HEK293 (cell line): Measurements from ENCODE around the gene LRRN2.

Experiments
- CTCF ChIA-PET: fragments of 350-600 bp; formaldehyde crosslinking; extraction: SDS; loops from one replicate; lab custom pipeline; 2021; ENCODE audit warnings: antibody characterized with exemption; lab: Yijun Ruan, JAX
- POLR2A ChIA-PET: fragments of 300-600 bp; formaldehyde crosslinking; extraction: SDS; loops from one replicate; lab custom pipeline; 2020; ENCODE audit warnings: antibody characterized with exemption, inconsistent platforms; lab: Yijun Ruan, JAX
- H3K27ac ChIP-seq: fragments of 200-500 bp; sonication (Bioruptor generic); 2 replicates; pipeline ENCODE4 v1.5.1; 2014; ENCODE audit warnings: low read depth, low read length, control low read depth, inconsistent platforms; ENCODE audit errors: extremely low read depth
- H3K36me3 ChIP-seq, 2 experiments: fragments of 200-500 bp in 1 of 2; sonication (Bioruptor generic) in 1 of 2; 1 replicate in 1 of 2; 2 replicates in 1 of 2; pipeline ENCODE4 v1.5.1; 2014 to 2017; ENCODE audit warnings: inconsistent platforms in 2 of 2, low read length in 2 of 2; ENCODE audit not compliant: control insufficient read depth in 2 of 2, insufficient read depth in 1 of 2
- H3K4me1 ChIP-seq: fragments of 200-500 bp; sonication (Bioruptor generic); 2 replicates; pipeline ENCODE4 v1.5.1; 2014; ENCODE audit warnings: mild to moderate bottlenecking, low read length, inconsistent platforms; ENCODE audit not compliant: control insufficient read depth, insufficient read depth
- H3K4me3 ChIP-seq: 2 replicates; pipeline ENCODE4 v1.5.1; 2011; ENCODE audit warnings: low read depth, mild to moderate bottlenecking, control low read depth, low read length, moderate library complexity
- H3K9me3 ChIP-seq: fragments of 200-500 bp; sonication (Bioruptor generic); 2 replicates; pipeline ENCODE4 v1.5.1; 2014; ENCODE audit warnings: low read depth, low read length, inconsistent platforms; ENCODE audit not compliant: control insufficient read depth, insufficient read depth
- BCL11A ChIP-seq: fragments of 450-650 bp; formaldehyde crosslinking; IDR thresholded peaks from 2 replicates; pipeline ENCODE4 v1.5.1; 2016; ENCODE audit warnings: low read depth, missing biosample characterization, missing genetic modification characterization
- EGR2 ChIP-seq: fragments of 450-650 bp; formaldehyde crosslinking; IDR thresholded peaks from 2 replicates; pipeline ENCODE4 v1.5.1; 2016; ENCODE audit warnings: low read depth, missing biosample characterization, missing genetic modification characterization
- GLIS1 ChIP-seq: fragments of 450-650 bp; formaldehyde crosslinking; IDR thresholded peaks from 2 replicates; pipeline ENCODE4 v1.5.1; 2016; ENCODE audit warnings: missing biosample characterization, missing genetic modification characterization
- HOXC10 ChIP-seq: sonication (generic); formaldehyde crosslinking; IDR thresholded peaks from 2 replicates; pipeline ENCODE4 v1.8.1; 2023; ENCODE audit warnings: mild to moderate bottlenecking, missing genetic modification reagents
- PRDM2 ChIP-seq: fragments of 450-650 bp; formaldehyde crosslinking; IDR thresholded peaks from 2 replicates; pipeline ENCODE4 v1.5.1; 2016; ENCODE audit warnings: missing biosample characterization, missing genetic modification characterization, borderline replicate concordance
- SP3 ChIP-seq: fragments of 450-650 bp; formaldehyde crosslinking; IDR thresholded peaks from 2 replicates; pipeline ENCODE4 v1.5.1; 2016; ENCODE audit warnings: missing biosample characterization, missing genetic modification characterization
- SP7 ChIP-seq: fragments of 450-650 bp; formaldehyde crosslinking; IDR thresholded peaks from 2 replicates; pipeline ENCODE4 v1.5.1; 2016; ENCODE audit warnings: missing biosample characterization, missing genetic modification characterization
- ZFHX2 ChIP-seq: fragments of 450-650 bp; formaldehyde crosslinking; conservative IDR thresholded peaks from 2 replicates; pipeline ENCODE4 v1.5.1; 2016; ENCODE audit warnings: missing biosample characterization, missing genetic modification characterization
- ZFP3 ChIP-seq: fragments of 450-650 bp; formaldehyde crosslinking; IDR thresholded peaks from 2 replicates; pipeline ENCODE4 v1.5.1; 2016; ENCODE audit warnings: low read depth, missing biosample characterization, missing genetic modification characterization
- ZNF155 ChIP-seq: fragments of 450-650 bp; formaldehyde crosslinking; IDR thresholded peaks from 2 replicates; pipeline ENCODE4 v1.5.1; 2016; ENCODE audit warnings: missing biosample characterization, missing genetic modification characterization
- ZNF16 ChIP-seq: fragments of 450-650 bp; formaldehyde crosslinking; IDR thresholded peaks from 2 replicates; pipeline ENCODE4 v1.5.1; 2016; ENCODE audit warnings: low read depth, missing biosample characterization, missing genetic modification characterization
- ZNF19 ChIP-seq: fragments of 450-650 bp; formaldehyde crosslinking; IDR thresholded peaks from 2 replicates; pipeline ENCODE4; 2016; ENCODE audit warnings: missing biosample characterization, missing genetic modification characterization, low read depth
- ZNF202 ChIP-seq: fragments of 450-650 bp; formaldehyde crosslinking; IDR thresholded peaks from 2 replicates; pipeline ENCODE4 v1.5.1; 2016; ENCODE audit warnings: missing biosample characterization, missing genetic modification characterization, borderline replicate concordance
- ZNF214 ChIP-seq: fragments of 450-650 bp; formaldehyde crosslinking; IDR thresholded peaks from 2 replicates; pipeline ENCODE4 v1.5.1; 2017; ENCODE audit warnings: missing biosample characterization, mild to moderate bottlenecking, missing genetic modification characterization, borderline replicate concordance
- ZNF324 ChIP-seq: fragments of 450-650 bp; formaldehyde crosslinking; IDR thresholded peaks from 2 replicates; pipeline ENCODE4 v1.5.1; 2016; ENCODE audit warnings: missing biosample characterization, missing genetic modification characterization
- ZNF341 ChIP-seq: fragments of 450-650 bp; formaldehyde crosslinking; IDR thresholded peaks from 2 replicates; pipeline ENCODE4; 2016; ENCODE audit warnings: low read depth, missing biosample characterization, missing genetic modification characterization
- ZNF398 ChIP-seq: fragments of 450-650 bp; formaldehyde crosslinking; IDR thresholded peaks from 2 replicates; pipeline ENCODE4 v1.5.1; 2017; ENCODE audit warnings: missing biosample characterization, missing genetic modification characterization
- ZNF416 ChIP-seq: fragments of 450-650 bp; formaldehyde crosslinking; IDR thresholded peaks from 2 replicates; pipeline ENCODE4 v1.5.1; 2016; ENCODE audit warnings: missing biosample characterization, missing genetic modification characterization
- ZNF639 ChIP-seq: fragments of 450-650 bp; formaldehyde crosslinking; IDR thresholded peaks from 2 replicates; pipeline ENCODE4 v1.5.1; 2016; ENCODE audit warnings: missing biosample characterization, missing genetic modification characterization
- ZNF645 ChIP-seq: fragments of 450-650 bp; formaldehyde crosslinking; IDR thresholded peaks from 2 replicates; pipeline ENCODE4; 2016; ENCODE audit warnings: missing biosample characterization, missing genetic modification characterization
- ZNF654 ChIP-seq: fragments of 450-650 bp; formaldehyde crosslinking; IDR thresholded peaks from 2 replicates; pipeline ENCODE4 v1.5.1; 2016; ENCODE audit warnings: low read depth, missing biosample characterization, missing genetic modification characterization

Gene LRRN2

GRCh38 chr1:204572923-204573922 is 112.3 kb downstream of the LRRN2 start:
- no peaks in the 10 kb centered on the region for H3K36me3 ChIP-seq
- TF ChIP-seq EGR2 (tag by site-specific recombination), result peak; percentile 82; the same call in 1 of the 2 replicates
- TF ChIP-seq ZNF214 (tag by site-specific recombination), result no peak
- TF ChIP-seq ZNF645 (tag by site-specific recombination), result no peak
- peak; percentile 50 for TF ChIP-seq ZFHX2 (tag by site-specific recombination)
- no peak overlapping the region for H3K27ac ChIP-seq
- CTCF ChIA-PET, result interaction anchor here (0.5 to 19.5 kb wide), 4 partner anchors 7 to 392 kb away, joined by 3 to 401 read pairs (median 8); no protein-coding TSS in a partner anchor
- no peaks in the 10 kb centered on the region for H3K4me1 ChIP-seq
- POLR2A ChIA-PET, result interaction anchor here (0.6 to 1.1 kb wide), 2 partner anchors 48 to 135 kb away, joined by 3 to 8 read pairs; no protein-coding TSS in a partner anchor
- H3K4me3 ChIP-seq, result no peak overlapping the region
- no peaks in the 10 kb centered on the region for H3K9me3 ChIP-seq

GRCh38 chr1:204571631-204572030 is 113.9 kb downstream of the LRRN2 start:
- POLR2A ChIA-PET, result no interaction called here
- H3K27ac ChIP-seq, result no peak overlapping the region
- TF ChIP-seq ZNF324 (tag by site-specific recombination) (no peak), ZNF654 (tag by site-specific recombination) (no peak), PRDM2 (tag by site-specific recombination) (no peak), ZNF398 (no peak), ZNF416 (tag by site-specific recombination) (no peak), GLIS1 (tag by site-specific recombination) (no peak), ZNF16 (tag by site-specific recombination) (no peak), ZNF341 (tag by site-specific recombination) (no peak), ZNF19 (tag by site-specific recombination) (no peak), BCL11A (tag by site-specific recombination) (no peak), SP3 (no peak), ZNF639 (tag by site-specific recombination) (no peak), SP7 (tag by site-specific recombination) (no peak), HOXC10 (CRISPR knock-in tag) (no peak), ZNF202 (tag by site-specific recombination) (no peak), ZFP3 (no peak), ZNF155 (tag by site-specific recombination) (no peak)
- CTCF ChIA-PET, result interaction anchor here (0.7 to 19.5 kb wide), 4 partner anchors 12 to 234 kb away, joined by 3 to 401 read pairs (median 8); no protein-coding TSS in a partner anchor
- no peaks in the 10 kb centered on the region for H3K9me3 ChIP-seq
- H3K4me1 ChIP-seq, result no peaks in the 10 kb centered on the region
- no peaks in the 10 kb centered on the region for H3K36me3 ChIP-seq
- H3K4me3 ChIP-seq, result no peak overlapping the region
